NCI-H748 treated with DMSO at 0.1 percent for 48 hours (cell line): ENCODE data around the gene REEP6.
A peak's percentile ranks its signal among the peaks of the same experiment; 100 is the strongest.
"Not testable (repeated sequence)": the region's sequence is repeated elsewhere in the genome, so short reads cannot be mapped to it uniquely, and the experiment has no call there.

Experiments
- DNase-seq: peaks from one replicate; lab custom pipeline; 2025; lab: John Stamatoyannopoulos, UW

Gene REEP6

DNA sequence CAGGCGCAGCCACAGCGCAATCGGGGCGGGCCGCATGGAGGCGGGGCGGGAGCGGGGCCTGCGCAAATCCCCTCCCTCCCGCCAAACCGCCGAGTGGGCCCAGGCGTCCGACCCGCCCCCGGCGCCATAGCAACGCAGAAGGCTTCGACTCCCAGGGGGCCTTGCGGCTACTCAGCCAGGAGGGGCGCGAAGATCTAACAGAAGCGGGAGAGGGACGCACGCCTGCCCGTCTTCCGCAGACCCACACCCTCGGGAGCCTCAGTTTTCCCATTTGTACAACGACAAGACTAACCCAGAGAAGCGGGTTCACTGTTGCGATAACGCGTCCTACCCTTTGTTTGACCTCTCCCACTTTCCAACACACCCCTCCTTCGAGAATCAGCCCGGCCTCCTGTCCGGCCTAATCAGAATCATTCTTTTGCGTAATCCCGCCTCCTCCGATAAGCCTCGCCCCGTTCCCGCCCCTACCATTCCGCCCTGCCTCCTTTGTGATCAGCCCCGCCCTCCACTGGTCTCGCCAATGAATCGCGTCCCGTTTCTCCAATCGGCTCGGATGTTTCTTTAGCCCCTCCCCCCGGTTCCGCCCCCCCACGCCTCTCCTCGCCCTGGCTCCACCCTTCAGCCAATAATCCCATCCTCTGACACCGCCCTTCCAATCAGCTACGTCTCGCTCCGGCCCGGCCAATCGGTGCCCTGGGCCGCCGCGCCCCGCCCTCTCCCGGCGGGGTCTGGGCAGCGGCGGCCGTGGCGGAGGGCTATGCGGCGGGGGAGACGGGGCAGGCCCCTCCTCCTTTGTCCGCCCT lies 469 bp upstream of the REEP6 start, which contains the start of gene PCSK4:
TSS of gene PCSK4 (minus strand) at position 40 of the 803 bp plus-strand sequence. CDS start at position 36, 4 bp downstream.
- peak; percentile 92 for DNase-seq

DNA sequence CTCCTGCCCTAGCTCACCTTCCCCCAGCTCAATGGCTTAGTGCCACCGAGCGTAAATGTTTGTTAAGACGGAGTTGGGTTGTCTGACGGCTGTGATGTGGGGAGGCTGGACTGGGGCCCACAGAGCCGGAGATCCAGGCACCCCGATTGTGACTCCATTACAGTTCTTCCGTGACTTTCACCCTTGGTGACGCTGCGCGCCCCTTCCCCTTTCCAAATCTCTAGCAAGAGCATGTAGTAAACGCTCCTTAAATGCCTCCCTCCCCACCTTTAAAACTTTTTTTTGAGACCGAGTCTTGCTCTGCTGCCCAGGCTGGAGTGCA lies 829 bp downstream of the REEP6 start:
- DNase-seq, result no peak

DNA sequence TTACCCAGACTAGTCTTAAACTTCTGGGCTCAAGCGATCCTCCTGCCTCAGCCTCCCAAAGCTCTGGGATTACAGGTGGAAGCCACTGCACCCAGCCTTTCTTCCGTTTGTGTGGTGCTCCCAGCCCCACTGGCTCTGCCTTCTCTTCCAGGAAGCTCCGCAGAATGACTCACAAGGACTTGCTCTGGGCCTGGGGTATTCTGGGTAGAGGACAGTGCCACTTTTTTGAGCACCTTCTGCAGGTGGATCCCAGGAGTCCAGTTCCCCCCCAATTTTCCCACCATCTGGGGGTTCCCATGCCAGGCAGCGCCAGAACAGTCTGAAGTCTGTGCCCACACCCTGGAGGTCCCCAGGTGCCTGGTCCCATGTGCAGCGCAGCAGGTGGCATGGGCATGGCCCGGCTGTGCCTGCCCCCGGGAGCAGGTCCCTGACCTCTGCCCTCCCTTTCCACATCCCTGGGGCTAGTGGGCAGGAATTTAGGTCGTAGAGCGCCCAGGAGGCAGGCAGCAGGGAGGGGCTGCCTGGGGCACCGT lies 1.6 kb downstream of the REEP6 start:
- DNase-seq, result no peak

DNA sequence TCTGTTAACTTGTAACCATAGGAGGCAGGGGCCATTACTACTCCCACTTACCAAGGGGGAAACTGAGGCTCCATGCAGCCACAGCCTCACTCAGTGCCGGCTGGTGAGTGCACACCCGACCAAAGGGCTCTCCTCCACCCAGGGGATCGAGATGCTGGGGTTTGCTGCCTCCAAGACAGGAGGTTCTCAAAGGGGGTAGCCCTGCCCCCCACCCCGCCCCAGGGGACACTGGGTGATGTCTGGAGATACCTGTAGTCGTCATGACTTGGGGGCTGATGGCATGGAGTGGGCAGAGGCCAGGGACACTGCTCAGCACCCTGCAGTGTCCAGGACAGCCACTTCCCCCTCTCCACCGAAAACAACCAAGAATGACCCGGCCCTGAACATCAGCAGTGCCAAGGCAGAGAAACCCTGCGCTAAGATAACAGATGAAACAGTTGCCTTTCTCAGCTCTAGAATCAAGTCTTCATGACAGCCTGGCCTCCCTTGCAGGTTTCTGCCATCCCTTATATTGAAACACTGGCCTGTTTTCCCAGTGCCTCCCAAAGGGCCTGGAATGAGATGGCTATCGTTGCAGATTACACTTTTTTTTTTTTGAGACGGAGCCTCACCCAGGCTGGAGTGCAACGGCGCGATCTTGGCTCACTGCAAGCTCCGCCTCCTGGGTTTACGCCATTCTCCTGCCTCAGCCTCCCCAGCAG lies 3.3 kb downstream of the REEP6 start:
- no peak for DNase-seq

DNA sequence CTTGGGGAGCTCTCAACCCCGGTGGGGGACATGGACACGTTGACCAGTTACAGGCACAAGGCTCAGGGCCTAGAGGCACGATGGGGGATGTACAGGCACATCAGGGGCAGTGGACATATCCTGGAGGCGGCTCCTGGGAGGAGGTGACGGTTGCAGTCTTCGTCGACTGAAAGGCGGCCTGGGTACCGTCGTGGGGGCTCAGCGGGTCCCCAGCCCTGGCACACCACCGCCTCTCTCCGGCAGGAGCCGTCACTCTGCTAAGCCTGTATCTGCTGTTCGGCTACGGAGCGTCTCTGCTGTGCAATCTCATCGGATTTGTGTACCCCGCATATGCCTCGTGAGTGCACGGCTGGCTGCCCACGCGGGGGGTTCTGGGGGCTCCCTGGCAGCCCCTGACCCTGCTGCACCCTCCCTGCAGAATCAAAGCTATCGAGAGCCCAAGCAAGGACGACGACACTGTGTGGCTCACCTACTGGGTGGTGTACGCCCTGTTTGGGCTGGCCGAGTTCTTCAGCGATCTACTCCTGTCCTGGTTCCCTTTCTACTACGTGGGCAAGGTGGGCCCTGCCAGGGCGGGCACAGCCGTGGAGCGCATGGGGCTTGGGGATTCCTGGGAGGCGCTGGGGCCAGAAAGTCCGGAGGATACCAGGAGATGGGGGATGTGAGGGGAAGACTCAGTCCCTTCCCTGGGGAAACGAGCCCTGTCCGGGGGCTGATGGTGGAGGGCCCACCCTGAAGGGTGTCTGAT lies 4.2 kb downstream of the REEP6 start:
- no peak for DNase-seq

DNA sequence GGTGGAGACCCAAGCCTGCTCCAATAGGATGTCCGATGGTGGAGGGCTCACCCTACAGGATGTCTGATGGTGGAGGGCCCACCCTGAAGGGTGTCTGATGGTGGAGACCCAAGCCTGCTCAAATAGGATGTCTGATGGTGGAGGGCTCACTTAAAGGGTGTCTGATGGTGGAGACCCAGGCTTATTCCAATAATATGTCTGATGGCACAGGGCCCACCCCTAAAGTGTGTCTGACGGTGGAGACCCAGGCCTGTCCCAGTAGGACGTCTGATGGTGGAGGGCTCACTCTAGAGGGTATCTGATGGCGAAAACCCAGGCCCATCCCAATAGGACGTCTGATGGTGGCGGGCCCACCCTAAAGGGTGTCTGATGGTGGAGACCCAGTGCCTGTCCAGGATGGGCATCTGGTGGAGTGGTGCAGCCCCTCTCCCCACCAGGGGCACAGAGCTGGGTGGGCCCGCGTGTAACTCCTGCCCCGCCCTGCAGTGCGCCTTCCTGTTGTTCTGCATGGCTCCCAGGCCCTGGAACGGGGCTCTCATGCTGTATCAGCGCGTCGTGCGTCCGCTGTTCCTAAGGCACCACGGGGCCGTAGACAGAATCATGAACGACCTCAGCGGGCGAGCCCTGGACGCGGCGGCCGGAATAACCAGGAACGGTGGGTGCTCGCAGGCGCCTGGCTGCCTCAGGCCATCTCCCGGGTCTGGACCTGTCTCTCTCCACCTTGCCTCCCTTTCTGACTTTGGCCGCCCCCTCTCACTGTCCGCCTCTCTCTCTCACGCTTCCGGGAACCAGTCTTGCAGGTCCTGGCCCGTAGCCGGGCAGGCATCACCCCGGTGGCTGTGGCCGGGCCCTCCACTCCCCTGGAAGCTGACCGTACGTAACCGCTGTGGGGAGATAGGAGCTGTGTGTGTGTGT lies 5.1 kb downstream of the REEP6 start:
- no peak for DNase-seq

DNA sequence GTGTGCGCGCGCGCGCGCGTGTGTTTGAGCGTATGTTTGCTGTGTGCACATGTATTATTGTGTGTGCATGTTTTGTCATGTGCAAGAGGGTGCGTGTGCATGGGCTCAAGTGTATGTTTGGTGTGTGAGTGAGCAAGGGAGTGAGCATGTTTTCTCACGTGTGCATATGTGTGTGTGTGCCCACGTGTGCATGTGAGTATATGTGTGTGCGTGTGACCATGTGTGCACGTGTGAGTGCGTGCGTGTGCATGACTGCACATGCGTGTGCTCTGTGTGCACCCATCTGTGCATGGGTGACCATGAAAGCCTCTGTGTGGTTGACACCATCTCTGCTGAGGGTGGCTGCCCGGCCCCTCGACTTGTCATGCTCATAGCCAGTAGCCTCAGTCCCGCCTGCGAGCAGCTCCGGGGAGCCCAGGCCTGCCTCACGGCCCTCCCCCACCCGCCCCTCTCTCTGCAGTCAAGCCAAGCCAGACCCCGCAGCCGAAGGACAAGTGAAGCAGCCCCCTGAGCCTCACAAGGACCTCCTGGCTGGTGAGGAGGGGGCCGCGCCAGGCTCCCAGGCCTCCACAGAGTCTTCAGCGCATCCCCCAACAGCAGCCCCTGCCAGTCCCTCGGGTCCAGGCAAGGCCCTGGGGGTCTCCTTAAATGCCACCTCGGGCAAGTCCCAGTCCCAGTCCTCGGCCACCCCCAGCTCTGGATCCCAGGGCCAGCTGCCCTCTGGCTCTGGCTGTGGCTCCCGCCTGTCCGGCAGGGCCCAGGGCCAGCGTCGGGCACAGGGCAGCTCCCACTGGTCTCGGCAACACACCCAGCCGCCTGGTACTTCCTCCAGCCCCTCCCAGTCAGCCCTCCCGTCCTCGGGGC lies 6.0 kb downstream of the REEP6 start:
- no peak for DNase-seq

DNA sequence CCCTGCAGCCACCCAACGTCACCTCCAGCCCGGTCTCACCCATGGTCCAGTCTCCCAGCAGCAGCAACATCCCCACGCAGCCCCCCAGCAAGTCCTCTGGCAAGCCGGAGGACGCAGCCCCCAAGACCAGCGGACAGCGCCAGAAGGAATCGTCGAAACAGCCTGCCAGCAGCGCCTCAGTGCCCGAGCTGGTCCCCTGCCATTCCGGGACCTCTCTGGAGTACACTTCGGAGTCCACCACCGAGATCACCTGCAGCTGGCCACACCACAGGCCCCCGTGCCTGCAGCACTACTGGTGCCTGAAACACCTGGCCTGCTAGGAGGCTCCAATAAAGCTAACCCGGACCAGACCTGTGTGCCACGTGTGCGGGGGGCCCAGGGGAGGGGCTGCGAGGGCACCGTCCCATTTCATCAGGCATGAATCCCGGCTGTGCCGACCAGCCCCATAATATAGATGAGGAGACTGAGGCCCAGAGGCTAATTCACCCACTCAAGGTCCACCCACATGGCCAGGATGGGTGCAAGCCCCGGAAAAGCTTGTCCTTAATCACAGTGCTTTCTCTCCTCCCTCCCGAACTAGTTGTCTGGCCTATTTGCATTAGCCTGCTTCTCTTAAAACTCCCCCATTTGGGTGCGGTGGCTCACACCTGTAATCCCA lies 6.7 kb downstream of the REEP6 start:
- DNase-seq, result no peak

DNA sequence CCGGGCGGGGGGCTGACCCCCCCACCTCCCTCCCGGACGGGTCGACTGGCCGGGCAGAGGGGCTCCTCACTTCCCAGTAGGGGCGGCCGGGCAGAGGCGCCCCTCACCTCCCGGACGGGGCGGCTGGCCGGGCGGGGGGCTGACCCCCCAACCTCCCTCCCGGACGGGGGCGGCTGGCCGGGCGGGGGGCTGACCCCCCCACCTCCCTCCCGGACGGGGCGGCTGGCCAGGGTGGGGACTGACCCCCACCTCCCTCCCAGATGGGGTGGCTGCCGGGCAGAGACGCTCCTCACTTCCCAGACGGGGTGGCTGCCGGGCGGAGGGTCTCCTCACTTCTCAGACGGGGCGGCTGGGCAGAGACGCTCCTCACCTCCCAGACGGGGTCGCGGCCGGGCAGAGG lies 8.2 kb downstream of the REEP6 start:
- DNase-seq, result not testable (repeated sequence)

DNA sequence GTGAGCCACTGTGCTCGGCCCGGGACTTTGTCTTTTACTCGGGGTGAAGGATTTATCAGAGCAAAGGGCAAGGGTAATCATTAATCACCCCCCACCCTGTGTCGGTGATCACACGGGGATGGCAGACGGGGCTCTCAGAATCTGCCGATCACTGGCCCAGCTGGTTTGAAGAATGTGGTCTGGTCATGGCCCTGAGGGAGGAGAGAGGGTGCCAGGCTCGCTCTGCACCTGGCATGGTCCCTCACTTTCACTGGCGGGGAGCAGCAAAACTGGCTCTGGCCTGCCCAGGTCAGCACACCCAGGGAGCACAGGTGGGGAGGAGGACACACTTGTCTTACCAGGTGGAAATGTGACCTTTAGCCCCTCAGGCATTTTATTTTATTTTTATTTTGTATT lies 10.2 kb downstream of the REEP6 start:
- no peak for DNase-seq

DNA sequence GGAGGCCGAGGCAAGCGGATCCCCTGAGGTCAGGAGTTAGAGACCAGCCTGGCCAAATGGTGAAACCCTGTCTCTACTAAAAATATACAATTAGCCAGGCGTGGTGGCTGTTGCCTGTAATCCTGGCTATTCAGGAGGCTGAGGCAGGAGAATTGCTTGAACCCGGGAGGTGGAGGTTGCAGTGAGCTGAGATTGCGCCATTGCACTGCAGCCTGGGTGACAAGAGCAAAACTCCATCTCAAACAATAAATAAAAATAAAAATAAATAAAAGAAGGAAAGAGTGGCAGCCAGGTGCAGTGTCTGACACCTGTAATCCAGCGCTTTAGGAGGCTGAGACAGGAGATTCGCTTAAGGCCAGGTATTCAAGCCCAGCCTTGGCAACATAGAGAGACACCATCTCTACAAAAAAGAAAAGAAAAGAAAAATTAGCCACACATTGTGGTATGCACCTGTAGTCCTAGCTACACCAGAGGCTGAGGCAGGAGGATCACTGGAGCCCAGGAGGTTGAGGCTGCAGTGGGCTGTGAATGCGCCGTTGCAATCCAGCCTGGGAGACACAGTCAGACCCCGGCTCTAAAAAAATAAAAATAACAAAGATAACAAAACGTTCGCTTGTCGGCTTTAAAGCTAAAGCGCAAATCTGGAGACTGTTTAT lies 11.6 kb downstream of the REEP6 start:
- DNase-seq, result no peak

DNA sequence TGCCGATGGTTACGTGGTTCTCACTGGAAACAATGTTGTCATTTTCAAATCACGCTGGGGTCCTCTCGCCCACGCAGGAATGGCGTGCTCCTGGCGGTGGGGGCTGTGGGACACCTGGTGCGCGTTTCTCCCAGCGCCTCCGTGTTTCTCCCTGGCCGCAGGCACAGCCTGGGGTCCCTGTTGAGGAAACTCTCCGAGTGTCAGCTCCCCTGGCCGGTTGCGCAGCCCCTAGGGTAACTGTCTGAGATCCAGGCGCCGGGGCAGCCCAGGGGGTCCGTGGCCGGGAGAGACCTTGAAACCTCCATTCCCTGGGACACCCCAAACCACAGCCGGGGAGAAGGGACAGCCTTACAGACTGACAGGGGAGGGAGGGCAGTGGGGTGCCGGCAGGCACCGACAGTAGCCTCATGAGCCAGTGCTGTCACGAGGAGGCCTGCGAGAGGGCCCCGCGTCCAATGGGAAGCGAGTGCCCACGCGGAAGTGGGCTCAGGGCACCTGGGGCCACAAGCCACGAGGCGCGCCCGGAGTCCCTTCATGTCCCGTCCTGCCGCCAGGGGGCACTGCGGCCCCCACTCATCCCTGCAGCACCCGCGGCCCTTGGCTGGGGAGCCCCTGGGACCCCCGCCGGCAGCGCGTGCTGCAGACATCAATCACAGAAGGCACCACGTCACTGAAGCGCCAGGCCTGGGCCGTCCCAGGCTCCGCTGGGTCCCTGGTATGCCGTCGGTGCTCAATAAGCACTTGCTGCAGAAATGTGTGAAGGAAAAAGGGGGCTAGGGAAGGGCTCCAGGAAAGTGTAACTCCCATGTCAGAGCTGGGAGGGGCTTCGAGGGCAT lies 12.3 kb downstream of the REEP6 start:
- no peak for DNase-seq

DNA sequence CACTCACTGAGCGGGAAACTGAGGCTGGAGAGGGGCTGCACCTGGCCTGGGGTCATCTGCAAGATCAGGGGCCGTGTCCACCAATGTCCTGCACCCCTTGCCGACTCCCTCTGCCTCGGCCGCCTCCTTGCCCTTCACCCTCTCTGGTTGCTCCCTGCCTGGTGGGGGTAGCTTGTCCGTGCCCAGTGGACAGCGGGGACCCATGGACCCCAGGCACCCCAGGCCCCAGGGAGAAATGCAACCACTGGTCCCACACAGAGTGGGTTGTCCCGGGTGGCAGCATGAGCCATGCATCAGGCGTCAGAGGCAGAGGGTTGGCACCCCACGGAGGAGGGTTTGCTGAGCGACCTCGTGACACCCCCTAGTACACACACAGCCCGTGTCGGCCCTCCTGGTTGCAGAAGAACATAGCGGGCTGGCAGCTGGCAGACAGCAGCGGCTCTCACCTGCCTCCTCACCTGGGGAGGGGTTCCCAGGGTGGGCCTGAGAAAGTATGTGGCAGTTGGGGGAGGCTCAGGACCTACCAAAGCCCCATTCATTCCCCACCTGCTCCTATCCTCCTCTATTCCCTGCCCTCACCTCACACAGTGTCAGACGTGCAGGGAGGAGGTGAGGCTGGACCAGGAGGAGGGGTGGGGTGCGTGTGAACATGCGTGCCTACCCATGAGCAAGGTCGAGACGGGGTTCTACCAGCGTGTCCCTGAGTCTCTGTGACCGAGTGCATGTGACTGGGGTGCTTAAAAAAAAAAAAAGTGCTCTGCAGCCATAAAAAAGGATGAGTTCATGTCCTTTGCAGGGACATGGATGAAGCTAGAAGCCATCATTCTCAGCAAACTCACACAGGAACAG lies 13.2 kb downstream of the REEP6 start:
- no peak for DNase-seq

DNA sequence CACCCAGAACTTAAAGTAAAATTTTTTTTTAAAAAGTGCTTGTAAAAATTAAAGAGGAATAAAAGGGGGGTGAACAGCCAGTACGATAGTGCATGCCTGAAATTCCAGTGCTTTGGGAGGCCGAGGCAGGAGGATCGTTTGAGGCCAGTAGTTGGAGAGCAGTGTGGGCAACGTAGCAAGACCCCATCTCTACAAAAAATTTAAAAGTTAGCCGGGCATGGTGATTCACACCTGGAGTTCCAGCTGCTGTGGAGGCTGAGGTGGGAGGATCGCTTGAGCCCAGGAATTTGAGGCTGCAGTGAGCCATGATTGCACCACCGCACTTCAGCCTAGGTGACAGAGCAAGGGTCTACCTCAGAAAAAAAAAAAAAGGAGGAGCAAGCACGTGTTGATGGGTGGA lies 14.0 kb downstream of the REEP6 start:
- DNase-seq, result no peak

DNA sequence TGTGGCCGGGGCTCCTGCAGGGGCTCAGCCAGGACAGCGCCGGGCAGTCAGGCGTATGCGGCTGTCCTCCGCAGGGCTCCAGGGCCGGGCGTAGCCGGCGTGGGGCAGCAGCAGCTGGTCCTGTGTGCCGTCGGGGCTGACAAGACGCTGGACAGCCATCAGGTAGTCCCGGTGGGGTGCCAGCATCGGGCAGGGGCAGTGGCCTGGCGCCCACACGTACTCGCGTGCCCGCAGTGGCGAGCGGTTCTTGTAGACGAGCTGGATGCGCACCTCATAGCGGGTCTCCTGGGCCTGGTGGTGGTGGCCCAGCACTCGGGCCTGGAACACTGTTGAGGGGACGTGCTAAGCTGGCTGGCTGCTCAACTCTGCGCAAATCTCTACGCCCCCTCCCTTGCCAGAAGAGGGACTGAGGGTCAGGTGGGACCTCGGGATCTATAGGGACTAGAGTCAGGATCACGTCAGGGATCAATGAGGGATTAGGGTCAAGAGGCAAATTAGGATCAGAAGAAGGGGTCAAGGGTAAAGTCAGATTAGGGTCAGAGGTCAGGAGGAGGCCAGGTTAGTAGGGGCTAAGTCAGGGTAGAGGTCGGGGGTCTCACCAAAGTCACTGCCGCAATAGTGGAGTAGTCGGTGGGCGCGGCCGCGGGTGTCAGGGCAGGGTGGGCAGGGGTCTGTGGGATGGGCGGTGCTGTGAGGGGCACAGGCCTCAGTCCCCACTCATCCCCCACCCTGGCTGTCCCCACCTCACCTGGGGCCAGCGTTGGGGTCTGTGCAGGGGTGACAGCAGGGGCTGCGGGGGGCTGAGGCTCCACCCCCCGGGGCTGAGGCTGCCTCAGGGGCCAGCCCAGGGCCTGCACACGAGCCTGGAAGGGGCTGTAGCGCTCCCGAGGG lies 15.3 kb downstream of the REEP6 start:
- no peak for DNase-seq

DNA sequence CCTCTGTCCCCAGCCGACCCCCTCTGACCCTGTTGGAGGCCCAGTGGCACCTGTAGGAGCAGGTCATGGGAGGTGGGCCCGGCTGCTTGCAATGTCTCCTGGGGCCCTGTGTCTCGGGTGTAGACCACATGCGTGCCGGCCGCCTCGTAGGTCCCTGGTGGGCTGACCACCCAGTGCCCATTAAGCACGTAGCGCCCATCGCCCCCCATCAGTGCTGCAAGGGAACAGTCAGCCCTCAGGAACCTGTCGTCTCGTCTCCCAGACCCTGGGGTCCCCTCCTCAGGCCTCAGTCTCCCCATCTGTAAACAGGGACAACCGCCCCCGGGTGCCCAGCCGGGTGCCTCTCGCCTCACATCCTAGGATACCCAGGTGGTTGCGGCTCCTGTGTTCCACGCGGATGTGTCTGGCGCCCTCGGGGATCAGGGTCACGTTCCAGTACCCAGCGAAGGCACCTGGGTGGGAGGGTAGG lies 16.2 kb downstream of the REEP6 start:
- no peak for DNase-seq
